GM12872 (cell line): Measurements from ENCODE around the gene FCHSD2.
A peak's percentile ranks its signal among the peaks of the same experiment; 100 is the strongest.

ENCODE experiments used
- TF ChIP-seq, protein P1 (sequence below): IDR thresholded peaks from 3 replicates; pipeline ENCODE4 v1.5.1; 2011; ENCODE audit warnings: low read depth, mild to moderate bottlenecking, low read length, moderate library complexity; ENCODE audit not compliant: insufficient read depth

The FCHSD2 gene

DNA sequence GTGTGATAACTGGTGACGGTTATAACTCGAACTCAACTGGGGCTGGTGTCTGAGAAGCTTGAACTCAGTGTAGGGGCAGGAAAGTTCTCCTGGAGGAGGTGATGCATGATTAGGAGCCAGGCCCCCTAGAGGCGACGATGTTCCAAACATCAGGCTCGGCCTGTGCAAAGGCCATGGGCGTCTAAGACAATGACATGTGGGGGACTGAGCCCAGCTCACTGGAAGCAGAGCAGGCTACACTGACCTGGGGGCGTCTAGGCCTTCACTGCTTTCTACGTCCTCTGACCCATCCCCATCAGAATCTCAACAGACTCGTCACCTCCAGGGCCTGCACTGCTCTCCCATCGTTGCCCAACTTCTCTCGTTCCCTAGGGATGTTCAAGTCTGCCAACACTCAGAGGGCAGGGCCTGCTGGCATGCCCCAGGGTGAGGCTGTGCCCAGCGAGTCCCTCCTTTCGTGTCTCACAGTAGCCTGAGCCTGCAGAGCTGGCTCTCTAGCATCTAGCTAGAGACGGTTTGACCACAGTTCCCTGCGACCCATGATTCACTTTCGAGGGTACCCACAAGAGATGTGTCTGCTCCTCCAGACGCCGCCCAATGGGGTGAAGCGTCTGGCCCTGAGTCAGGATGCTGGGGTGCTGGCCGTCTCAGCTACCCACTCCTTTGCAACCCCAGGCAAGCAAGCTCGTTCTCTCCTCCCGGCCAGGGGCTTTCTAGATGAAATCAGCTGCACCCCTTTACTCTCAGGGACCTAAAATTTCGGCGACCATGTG is 329.0 kb downstream of the FCHSD2 start:
- TF ChIP-seq, protein P1, sequence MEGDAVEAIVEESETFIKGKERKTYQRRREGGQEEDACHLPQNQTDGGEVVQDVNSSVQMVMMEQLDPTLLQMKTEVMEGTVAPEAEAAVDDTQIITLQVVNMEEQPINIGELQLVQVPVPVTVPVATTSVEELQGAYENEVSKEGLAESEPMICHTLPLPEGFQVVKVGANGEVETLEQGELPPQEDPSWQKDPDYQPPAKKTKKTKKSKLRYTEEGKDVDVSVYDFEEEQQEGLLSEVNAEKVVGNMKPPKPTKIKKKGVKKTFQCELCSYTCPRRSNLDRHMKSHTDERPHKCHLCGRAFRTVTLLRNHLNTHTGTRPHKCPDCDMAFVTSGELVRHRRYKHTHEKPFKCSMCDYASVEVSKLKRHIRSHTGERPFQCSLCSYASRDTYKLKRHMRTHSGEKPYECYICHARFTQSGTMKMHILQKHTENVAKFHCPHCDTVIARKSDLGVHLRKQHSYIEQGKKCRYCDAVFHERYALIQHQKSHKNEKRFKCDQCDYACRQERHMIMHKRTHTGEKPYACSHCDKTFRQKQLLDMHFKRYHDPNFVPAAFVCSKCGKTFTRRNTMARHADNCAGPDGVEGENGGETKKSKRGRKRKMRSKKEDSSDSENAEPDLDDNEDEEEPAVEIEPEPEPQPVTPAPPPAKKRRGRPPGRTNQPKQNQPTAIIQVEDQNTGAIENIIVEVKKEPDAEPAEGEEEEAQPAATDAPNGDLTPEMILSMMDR: peak; percentile 95

GRCh38 chr11:72812604-72812966 is 329.5 kb downstream of the FCHSD2 start:
- TF ChIP-seq, protein P1: no peak

- TF ChIP-seq, protein P1: no peak
Observed at GRCh38 chr11:72808331-72808798, 333.8 kb downstream of the FCHSD2 start.

DNA sequence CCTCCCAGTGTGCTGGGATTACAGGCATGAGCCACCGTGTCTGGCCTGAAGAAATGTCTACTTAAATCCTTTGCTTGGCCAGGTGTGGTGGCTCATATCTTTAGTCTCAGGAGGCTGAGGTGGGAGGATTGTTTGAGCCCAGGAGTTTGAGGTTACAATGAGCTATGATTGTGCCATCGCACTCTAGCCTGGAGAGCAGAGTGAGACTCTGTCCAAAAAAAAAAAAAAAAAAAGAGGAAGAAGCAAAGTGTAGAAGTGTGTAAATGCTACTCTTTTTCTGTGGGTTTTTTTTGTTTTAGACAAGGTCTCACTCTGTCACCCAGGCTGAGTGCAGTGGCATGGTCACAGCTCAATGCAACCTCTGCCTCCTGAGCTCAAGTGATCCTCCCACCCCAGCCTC is 334.3 kb downstream of the FCHSD2 start:
- TF ChIP-seq, protein P1: no peak

GRCh38 chr11:72807021-72807693 is 335.0 kb downstream of the FCHSD2 start:
- TF ChIP-seq, protein P1: no peak

DNA sequence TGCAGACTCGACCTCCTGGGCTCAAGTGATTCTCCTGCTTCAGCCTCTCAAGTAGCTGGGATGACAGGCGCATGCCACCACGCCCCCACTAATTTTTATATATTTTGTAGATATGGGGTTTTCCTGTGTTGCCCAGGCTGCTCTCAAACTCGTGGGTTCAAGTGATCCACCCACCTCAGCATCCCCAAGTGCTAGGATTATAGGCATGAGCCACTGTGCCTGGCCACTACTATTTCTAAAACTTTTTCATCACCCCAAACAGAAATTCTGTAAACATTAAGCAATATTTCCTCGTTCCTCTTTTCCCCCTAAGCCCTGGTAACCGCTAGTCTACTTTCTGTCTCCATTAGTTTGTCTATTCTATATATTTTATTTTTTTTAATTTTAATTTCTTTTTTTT is 336.9 kb downstream of the FCHSD2 start:
- TF ChIP-seq, protein P1: no peak

GRCh38 chr11:72802822-72803221 is 339.3 kb downstream of the FCHSD2 start:
- TF ChIP-seq, protein P1: no peak
